NCI-H82 (cell line): ENCODE measurements around the gene SCN3A.

ENCODE experiments used
- DNase-seq: peaks from one replicate; lab custom pipeline; 2025; lab: John Stamatoyannopoulos, UW

Gene SCN3A

GRCh38 chr2:165055082-165055851 lies 148.6 kb downstream of the SCN3A start:
- peak; percentile 81 for DNase-seq

- DNase-seq: no peak
Measured at GRCh38 chr2:165054652-165055051, 149.2 kb downstream of the SCN3A start.

- DNase-seq: peak; percentile 59
Measured at GRCh38 chr2:165044505-165045303, 159.1 kb downstream of the SCN3A start.
